IPS-18c (cell line): Measurements from ENCODE around the gene INAFM2.

Experiments
- H3K4me3 ChIP-seq: 2 replicates; pipeline ENCODE4 v1.7.0; 2013; ENCODE audit warnings: low read depth, mild to moderate bottlenecking, low read length, moderate library complexity; ENCODE audit not compliant: insufficient read depth
- H3K9me3 ChIP-seq: one replicate; pipeline ENCODE4 v1.6.1; 2013; ENCODE audit warnings: mild to moderate bottlenecking, low read length, moderate library complexity; ENCODE audit not compliant: control insufficient read depth, insufficient read depth

Gene INAFM2

DNA sequence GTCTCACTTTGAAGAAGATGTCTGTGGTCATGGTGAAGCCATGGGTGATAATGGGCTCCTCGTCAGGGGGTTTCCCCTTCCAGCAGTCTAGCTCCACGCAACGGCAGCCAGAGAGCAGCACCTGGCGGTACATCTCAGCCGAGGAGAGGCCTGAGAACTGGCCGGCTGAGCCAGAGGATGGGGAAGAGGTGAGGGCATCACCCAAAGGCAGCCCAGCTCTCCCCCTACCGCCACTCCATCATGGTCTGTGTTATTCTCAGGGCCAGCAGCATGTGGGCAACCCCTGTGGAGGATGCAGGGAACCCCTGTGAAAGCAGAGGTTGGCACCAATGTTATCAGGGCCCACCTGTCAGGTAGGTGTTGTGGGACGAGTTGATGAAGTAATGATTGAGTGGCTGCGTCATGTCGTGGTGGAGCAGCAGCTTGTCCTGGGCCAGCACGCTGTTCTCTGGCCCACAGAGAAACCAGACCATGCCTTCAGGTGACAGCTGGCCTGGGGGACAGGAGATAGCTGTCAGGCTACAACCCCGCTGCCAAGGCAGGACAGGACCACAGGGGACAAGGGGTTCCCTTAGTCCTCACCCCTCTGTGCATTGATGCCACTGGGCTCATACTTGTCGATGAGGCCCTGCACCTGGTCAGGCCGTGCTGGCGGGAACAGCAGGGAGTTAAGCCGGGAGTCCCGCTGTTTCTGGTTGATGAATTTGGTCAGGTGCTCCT, 25.1 kb upstream of the INAFM2 start:
- Histone ChIP-seq H3K9me3 (no peaks in the 10 kb centered on the region), H3K4me3 (no peak overlapping the region)

DNA sequence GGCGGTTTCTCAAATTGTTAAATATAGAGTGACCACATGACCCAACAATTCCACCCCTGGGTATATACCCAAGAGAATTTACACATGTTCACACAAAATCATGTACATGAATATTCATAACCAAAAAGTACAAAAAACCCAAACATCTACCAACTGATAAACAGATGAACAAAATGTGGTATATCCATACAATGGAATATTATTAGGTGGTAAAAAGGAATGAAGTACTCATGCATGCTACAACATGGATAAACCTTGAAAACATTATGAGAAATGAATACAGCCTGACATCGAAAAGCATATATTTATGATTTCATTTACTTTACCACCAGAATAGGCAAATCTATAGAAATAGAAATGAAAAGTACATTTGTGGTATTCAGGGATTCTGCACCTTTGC, 23.1 kb upstream of the INAFM2 start:
- no peaks in the 10 kb centered on the region for H3K9me3 ChIP-seq
- H3K4me3 ChIP-seq = no peak overlapping the region

DNA sequence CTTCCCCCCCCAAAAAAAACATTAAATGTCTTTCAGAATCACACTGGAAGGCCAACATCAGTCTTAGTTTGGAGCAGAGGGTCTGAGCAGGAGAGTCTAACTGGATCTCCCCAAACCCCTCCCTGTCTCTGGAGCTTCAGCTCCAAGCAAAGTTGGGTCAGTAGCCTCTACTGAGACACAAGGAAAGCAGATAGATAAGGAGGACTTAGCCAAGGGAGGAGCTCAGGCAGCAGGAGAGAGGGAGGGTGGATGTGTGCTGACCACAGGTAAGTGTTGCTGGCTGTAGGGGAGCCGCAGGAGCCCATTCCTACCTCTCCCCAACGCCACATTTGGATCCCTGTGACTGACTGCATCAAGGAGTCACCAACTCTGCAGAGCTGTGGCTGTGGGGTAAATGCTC, 22.7 kb upstream of the INAFM2 start:
- Histone ChIP-seq H3K4me3 (no peak overlapping the region), H3K9me3 (no peaks in the 10 kb centered on the region)

DNA sequence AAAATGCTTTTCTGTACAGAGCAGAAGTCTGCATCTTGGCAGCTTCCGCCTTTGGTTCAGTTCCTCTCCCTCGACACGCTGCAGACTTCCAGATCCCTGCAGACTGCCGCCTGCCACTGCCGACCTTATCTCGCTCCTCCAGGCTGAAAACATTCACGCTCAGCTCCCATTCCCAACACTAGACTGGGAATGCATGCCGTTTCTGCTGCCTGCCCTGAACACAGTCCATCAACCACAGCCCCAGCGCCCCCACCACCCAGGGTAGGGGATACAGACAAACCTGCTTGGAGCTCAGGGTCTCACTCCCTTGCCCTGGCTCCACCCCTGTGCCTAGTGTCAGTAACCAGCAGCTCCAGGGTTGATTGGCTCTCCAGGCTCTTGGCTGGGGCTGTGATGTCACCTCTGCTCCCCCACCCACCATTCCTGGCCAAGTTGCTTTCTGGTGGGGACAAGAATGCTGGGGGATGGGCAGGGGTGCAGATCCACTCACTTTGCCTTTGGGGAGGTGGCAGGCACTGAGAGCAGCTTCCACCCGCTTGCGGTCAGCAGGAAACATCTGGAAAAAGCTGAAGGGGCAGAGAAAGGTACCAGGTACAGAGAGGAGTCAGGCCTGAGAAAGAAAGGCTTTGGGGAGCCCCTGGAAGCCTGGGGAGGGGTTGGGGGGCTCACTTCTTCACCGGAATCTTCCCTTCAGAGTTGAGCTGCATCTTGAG, 21.9 kb upstream of the INAFM2 start:
- Histone ChIP-seq H3K9me3 (no peaks in the 10 kb centered on the region), H3K4me3 (no peak overlapping the region)

DNA sequence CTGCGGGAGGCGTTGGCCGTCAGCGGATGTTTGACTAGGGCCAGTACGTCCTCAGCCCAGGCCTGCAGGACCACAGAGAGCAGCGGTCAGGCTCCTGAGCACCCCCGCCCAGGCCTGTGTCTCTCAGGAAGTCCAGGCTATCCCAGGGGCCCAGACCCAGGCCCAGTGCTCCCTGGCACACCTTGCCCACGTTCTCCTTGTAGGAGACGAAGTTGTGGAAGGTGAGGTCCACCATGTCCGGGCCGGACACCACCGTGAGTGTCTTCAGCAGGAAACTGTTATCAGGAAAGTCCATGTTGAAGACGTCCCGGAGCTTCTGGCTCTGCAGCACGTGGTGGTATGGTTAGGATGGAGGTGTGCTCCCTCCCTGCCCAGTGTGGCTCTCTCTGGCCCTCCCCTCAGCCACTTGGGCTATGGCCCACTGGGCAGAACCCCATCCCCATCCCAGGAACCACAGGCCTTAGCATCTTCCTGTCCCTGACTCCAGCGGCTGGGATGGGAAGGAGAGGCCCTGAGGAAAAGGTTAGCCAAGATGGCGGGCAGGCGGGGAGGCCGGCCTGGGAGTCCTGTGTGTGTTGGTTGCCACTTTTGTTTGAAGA, 21.1 kb upstream of the INAFM2 start:
- H3K4me3 ChIP-seq = no peak overlapping the region

DNA sequence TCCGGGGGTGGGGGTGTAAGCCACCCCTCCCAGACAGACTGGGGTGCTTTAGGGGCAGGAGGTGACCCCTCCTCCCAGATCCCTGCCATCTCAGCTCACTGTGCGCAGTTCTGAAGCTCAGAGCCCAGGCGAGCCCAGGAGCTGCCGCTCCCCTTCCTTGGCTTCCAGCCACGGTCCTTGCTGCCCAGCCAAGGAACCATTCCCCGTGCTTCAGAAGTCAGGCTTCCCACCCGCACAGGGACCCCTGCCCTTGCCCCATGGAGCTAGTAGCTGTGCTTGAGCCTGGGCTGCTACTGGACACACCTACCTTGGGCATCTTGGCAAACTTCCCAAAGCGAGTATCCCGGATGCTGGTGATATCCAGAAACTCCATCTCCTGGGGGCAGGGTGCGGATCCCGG, 20.5 kb upstream of the INAFM2 start:
- no peak overlapping the region for H3K4me3 ChIP-seq
- no peaks in the 10 kb centered on the region for H3K9me3 ChIP-seq

More for the DNA sequence above, 21.1 kb upstream of the INAFM2 start:
- H3K9me3 ChIP-seq = no peaks in the 10 kb centered on the region

DNA sequence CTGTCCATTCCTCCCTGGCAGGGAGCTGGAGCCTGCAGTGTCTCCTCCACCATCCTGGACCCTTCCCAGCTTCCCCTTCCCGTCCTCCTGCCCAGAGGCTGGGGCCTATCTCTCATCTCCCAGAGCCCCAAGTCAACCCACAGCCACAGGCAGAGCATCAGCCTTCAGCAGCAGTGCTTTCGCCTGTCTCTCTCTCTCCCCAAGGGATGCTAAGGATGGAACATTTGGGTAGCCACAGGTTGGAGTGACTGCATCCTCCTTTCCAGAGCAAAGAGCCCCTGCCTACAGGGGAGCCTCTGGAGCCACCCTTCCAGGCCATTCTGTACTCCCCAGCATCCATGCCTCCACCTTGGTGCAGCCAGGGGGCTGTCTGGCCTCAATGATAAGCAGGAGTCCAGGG, 19.9 kb upstream of the INAFM2 start:
- Histone ChIP-seq H3K4me3 (no peak overlapping the region), H3K9me3 (no peaks in the 10 kb centered on the region)

DNA sequence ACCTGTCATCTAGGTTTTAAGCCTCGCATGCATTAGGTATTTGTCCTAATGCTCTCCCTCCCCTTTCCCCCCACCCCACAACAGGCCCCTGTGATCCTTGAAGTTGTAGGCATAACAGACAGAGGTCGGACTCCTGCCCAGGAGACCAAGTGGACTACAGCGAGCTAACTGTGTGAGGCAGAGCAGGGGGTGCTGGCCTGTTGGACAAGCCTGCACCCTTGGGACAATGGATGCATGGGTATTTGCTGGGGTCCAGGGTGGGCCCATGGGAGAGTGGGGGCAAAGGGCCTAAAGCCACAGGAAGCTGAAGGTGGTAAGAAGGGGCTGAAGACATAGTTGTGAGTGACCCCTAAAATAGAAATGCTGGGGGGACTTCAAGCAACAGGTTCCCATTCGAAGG, 18.2 kb upstream of the INAFM2 start:
- no peak overlapping the region for H3K4me3 ChIP-seq
- H3K9me3 ChIP-seq = no peaks in the 10 kb centered on the region

DNA sequence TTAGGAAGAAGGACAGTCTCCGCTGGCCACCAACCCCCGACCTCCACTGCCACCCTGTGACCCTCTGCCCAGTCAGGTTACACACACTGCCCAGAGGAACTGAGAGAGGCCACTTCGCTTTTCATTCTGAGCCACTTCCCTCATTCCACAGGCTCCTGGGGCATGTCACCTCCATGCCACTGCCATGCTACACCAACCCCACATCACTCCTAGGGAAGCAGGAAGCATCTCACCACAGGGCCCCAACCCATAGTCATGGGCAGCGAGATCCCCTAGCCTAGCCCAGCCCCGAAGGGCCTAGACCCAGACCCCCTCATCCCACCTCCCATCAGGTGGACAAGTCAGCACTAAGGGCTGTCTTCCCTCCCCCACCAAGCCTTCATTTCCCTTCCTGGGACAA, 17.1 kb upstream of the INAFM2 start:
- H3K4me3 ChIP-seq = no peak overlapping the region
- H3K9me3 ChIP-seq = no peaks in the 10 kb centered on the region

DNA sequence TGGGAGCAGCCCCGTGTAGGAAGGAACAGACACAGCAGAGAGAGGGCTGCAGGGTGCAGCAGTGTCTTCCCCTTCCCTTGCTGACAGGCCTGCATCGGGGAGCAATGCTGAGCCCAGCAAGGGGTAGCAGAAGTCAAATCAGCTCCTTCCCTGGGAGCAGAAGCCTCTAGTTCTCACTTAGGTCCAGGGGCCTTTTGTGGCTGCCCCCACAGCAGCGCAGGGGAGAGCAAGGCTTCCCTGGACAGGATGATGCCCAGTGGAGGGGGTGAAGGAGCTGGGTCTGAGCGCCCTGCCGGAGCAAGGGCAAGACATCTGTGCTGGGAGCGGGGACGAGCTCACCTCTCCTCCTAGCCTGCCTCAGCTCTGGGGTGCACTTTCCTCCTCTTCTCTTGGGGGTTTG, 16.6 kb upstream of the INAFM2 start:
- Histone ChIP-seq H3K9me3 (no peaks in the 10 kb centered on the region), H3K4me3 (no peak overlapping the region; the same call in 1 of the 2 replicates)

DNA sequence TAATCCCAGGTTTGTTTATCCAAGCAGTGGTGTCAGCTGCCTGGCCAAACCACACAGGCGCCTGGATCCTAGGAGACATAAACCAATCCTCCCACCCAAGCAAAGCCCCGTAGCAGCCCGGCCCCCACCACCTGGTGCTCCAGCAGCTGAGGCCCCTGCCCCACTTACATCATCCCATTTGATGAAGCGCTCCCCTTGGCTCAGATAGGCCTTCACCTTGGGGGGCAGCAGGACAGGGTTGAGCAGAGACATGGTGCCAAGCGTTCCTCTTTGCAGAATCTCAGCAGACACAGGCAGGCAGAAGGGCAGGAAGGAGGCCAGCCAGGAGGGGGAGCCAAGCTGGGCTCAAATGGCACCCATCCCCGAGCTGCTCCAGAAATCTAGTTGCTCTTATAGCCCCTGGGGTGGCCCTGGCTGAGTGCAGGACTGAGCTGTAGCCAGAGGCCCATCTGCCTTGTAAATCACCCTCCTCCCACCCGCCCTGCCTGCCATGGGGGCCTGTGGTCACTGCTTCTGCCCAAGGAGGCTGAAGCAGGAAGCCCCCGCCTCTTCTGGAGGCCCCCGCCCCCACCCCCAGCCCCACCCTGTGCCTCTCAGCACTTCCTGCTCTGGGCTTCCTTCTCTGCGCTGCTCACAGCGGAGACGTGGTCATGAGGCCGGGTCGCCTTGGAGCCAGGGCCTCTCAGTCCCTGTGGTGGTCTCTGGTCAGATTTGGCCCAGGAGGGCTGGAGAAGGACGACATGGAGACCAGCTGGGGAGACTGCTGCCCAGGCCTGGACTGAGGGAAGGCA, 15.9 kb upstream of the INAFM2 start, which contains the start of gene PLCB2:
Gene PLCB2, minus strand, starts transcription at position 515 of the 791 bp plus-strand sequence. Its CDS starts 263 bp downstream, at position 252.
- Histone ChIP-seq H3K9me3 (no peaks in the 10 kb centered on the region), H3K4me3 (peak within 1 kb of the TSS; percentile 3)

DNA sequence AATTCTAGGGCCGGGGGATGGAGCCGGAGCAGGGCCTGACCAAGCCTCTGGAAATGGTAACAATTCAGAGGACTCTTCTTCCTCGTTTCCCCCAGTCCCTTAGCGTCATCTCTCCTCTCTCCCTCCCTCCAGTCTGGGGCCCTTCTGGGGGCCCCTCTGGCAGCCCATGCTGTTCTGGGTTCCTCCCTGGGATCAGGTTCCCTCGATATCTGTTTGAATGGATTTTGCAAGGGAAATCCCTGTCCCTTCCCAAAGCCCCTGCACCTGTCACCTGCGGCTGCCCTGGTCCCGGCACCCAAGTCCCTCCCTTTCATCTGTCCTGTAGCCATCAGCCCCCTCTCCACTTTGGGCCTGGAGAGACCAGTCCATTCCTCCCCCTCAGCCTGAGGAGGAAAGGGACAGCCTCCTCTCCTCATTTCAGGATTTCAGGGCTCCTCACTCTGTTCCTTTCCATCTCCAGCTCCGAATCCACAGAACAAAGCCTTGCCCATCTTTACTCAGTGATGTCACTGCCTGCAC, 14.1 kb upstream of the INAFM2 start:
- no peak overlapping the region for H3K4me3 ChIP-seq
- no peaks in the 10 kb centered on the region for H3K9me3 ChIP-seq

DNA sequence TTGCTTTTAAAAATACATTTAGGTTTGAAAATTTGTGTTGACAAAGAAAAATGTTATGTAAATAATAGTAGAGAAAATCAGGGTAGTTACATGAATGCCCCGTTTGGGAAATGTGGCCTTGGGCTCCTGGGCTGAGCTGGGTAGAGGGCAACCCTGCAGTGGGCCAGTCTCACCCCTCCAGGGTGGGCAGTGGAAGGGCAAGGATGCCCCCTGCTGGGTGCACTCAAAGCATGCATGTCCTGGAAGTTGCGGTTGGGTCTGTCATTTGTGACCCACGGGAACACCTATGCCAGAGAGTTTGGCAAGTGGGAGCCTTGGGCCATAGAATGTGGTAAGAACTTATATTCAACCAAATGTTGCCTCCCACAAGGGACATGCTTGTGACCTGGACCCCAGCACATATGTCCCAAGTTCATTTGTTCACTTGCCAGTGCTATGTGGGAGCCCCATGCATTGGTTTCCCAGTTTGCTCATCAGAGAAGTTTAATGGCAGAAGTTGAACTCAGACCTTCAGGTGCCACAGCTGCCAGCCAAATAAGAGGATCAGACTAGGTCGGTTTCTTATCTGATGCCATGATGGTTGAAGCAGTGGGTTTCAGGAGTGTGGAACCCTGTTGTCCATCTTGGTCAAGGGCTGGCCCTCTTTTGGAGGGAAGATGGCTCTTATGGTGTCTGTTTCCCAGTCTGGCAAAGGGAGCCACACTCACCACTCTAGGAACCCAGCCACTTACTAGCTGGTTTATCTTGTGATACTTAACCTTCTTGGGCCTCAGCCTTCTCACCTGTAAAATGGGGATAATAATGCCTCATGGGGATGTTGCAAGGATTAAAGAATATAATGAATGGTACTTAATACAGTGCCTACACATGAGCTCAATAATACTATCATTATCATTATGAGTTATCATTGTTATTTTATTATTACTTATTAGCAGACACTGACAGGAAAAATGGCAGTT, 13.2 kb upstream of the INAFM2 start:
- Histone ChIP-seq H3K9me3 (no peaks in the 10 kb centered on the region), H3K4me3 (no peak overlapping the region)

DNA sequence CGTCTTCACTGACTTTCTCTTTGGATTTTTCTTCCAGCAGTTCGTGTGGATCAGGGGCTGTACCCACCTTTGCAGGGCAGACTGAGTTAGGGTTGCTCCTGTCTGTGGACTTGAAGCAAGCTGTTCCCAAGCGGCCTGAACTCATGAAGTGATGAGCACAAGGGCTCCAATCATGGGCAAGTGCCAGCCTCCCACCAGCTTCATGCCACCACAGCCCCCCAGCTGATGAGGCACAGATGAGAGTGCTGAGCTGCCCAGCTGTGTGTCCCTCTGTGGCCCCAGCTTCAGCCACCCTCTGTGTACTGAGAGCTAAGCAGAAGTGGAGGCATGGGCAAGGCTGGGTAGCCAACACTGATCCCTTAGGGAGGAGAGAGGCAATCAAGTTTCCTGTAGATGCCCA, 12.5 kb upstream of the INAFM2 start:
- H3K4me3 ChIP-seq = no peak overlapping the region
- no peaks in the 10 kb centered on the region for H3K9me3 ChIP-seq

DNA sequence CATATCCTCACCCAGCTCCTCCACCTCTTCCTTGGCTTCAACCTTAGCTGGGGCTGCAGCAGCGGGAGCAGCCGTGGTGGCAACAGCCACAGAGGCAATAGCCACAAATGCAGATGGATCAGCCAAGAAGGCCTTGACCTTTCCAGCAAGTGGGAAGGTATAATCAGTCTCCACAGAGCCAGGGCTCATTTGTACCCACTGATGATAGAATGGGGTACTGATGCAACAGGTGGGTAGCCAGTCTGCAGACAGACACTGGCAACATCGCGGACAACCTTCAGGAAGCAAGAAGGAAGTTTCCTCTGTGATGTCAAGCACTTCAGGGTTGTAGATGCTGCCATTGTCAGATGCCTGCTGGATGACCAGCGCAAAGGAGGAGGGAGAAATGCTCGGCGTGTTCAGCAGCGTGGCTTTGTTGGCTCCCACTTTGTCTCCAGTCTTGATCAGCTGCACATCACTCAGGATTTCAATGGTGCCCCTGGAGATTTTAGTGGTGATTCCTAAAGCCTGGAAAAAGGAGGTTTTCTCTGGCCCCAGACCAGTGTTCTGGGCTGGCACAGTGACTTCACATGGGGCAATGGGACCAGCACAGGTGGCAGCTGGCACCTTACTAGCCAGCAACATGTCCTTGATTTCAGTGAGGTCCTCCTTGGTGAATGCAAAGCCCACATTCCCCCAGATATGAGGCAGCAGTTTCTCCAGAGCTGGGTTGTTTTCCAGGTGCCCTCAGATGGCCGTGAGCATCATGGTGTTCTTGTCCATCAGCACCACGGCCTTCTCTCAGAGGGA, 10.9 kb upstream of the INAFM2 start:
- Histone ChIP-seq H3K9me3 (no peaks in the 10 kb centered on the region), H3K4me3 (no peak overlapping the region)
